A549 (cell line): ENCODE results near the gene RBMS3. TPM values are rescaled to one million over a fixed set of nuclear protein-coding genes. Genes with fewer than 3 reads are reported as not detected.
A peak's percentile ranks its signal among the peaks of the same experiment; 100 is the strongest.

Source experiments
- ATAC-seq, 2 experiments: fragments of 200-7000 bp in 1 of 2; fragments of >200 bp in 1 of 2; cut with Nextera tagmentation in 1 of 2; cut with Tn5 transposase in 1 of 2; 3 replicates each; pipeline versions ENCODE4 v1.8.0 to v1.9.1; 2018 to 2020; ENCODE audit warnings: mild to moderate bottlenecking in 1 of 2, moderate library complexity in 1 of 2
- CTCF ChIA-PET: fragments of 300-600 bp; sonication (Branson Sonifier 250); formaldehyde crosslinking; extraction: SDS; loops from one replicate; lab custom pipeline; 2021; ENCODE audit warnings: antibody characterized with exemption, inconsistent platforms; lab: Yijun Ruan, JAX
- POLR2A ChIA-PET: fragments of 350-600 bp; formaldehyde crosslinking; extraction: SDS; loops from one replicate; lab custom pipeline; 2021; ENCODE audit warnings: antibody characterized with exemption, inconsistent platforms; lab: Yijun Ruan, JAX
- DNase-seq, 2 experiments: peaks; one replicate each; pipeline versions ENCODE4 v3.0.0 to v3.0.0-alpha.2; 2011 to 2016; ENCODE audit warnings: low read depth in 1 of 2, low spot score in 1 of 2
- FAIRE-seq: peaks from 2 replicates; lab custom pipeline; 2011; peaks lifted over from hg19 to GRCh38; lab: Jason Lieb, UNC
- H3K27ac ChIP-seq, 2 experiments: fragments of >200 bp; sonication (Bioruptor Twin); formaldehyde crosslinking; 3 replicates each; pipeline ENCODE4 v1.5.1; 2016 to 2017
- H3K4me1 ChIP-seq: fragments of >200 bp; sonication (Bioruptor Twin); formaldehyde crosslinking; 3 replicates; pipeline ENCODE4 v1.6.1; 2016
- H3K4me2 ChIP-seq: fragments of >200 bp; sonication (Bioruptor Twin); formaldehyde crosslinking; 3 replicates; pipeline ENCODE4 v1.6.1; 2016
- H3K4me3 ChIP-seq: fragments of >200 bp; sonication (Bioruptor Twin); formaldehyde crosslinking; 3 replicates; pipeline ENCODE4 v1.5.1; 2016
- H3K9me3 ChIP-seq: fragments of >200 bp; sonication (Bioruptor Twin); formaldehyde crosslinking; 3 replicates; pipeline ENCODE4 v1.6.1; 2016
- CBX2 ChIP-seq: fragments of 200-600 bp; sonication (generic); IDR thresholded peaks from 2 replicates; pipeline ENCODE4 v1.6.1; 2016; ENCODE audit warnings: low read depth, mild to moderate bottlenecking, borderline replicate concordance
- CEBPB ChIP-seq, 2 experiments: fragments of >200 bp in 1 of 2; sonication (Bioruptor Twin) in 1 of 2; formaldehyde crosslinking in 1 of 2; IDR thresholded peaks; 2 replicates each; pipeline ENCODE4 v1.6.1; 2012 to 2016
- CHD2 ChIP-seq: fragments of 150-350 bp; IDR thresholded peaks from 2 replicates; pipeline ENCODE4 v1.6.1; 2014; ENCODE audit warnings: low read length; ENCODE audit not compliant: partially characterized antibody
- EHF ChIP-seq: fragments of 250-450 bp; sonication (Bioruptor Pico); IDR thresholded peaks from 2 replicates; pipeline ENCODE4 v1.5.0; 2020; ENCODE audit warnings: mild to moderate bottlenecking
- ESRRA ChIP-seq: fragments of 150-350 bp; IDR thresholded peaks from 2 replicates; pipeline ENCODE4 v1.6.1; 2014; ENCODE audit warnings: mild to moderate bottlenecking, low read length, borderline replicate concordance
- FOSL2 ChIP-seq, 2 experiments: fragments of 450-650 bp in 1 of 2; fragments of >200 bp in 1 of 2; sonication (Bioruptor Twin) in 1 of 2; formaldehyde crosslinking; IDR thresholded peaks; 2 replicates each; pipeline versions ENCODE4 v1.5.0 to v1.6.1; 2016 to 2020; ENCODE audit warnings: mild to moderate bottlenecking in 1 of 2, moderate library complexity in 1 of 2
- GATA3 ChIP-seq: IDR thresholded peaks from 2 replicates; pipeline ENCODE4 v1.6.1; 2012; ENCODE audit warnings: borderline replicate concordance
- HEYL ChIP-seq: fragments of 250-450 bp; sonication (Bioruptor Pico); IDR thresholded peaks from 2 replicates; pipeline ENCODE4 v1.8.0; 2021; ENCODE audit warnings: mild to moderate bottlenecking, moderate library complexity
- HMGXB4 ChIP-seq: fragments of 250-450 bp; sonication (Bioruptor Pico); IDR thresholded peaks from 2 replicates; pipeline ENCODE4 v1.5.0; 2021; ENCODE audit warnings: mild to moderate bottlenecking, moderate library complexity, borderline replicate concordance
- JUN ChIP-seq, 2 experiments: fragments of >200 bp; sonication (Bioruptor Twin); formaldehyde crosslinking; IDR thresholded peaks; 2 replicates in 1 of 2; 3 replicates in 1 of 2; pipeline ENCODE4 v1.6.1; 2016 to 2017
- KDM5A ChIP-seq: fragments of 200-600 bp; sonication (generic); IDR thresholded peaks from 2 replicates; pipeline ENCODE4 v1.6.1; 2016; ENCODE audit warnings: antibody characterized with exemption, mild to moderate bottlenecking
- MYC ChIP-seq: IDR thresholded peaks from 2 replicates; pipeline ENCODE4 v1.6.1; 2012; ENCODE audit warnings: mild to moderate bottlenecking, inconsistent platforms, low read length, improper control_type of control experiment, borderline replicate concordance
- NFE2L2 ChIP-seq: fragments of 150-350 bp; conservative IDR thresholded peaks from 2 replicates; pipeline ENCODE4 v1.6.1; 2014; ENCODE audit warnings: low read length
- RCOR1 ChIP-seq: fragments of 150-350 bp; IDR thresholded peaks from 2 replicates; pipeline ENCODE4 v1.6.1; 2014; ENCODE audit warnings: antibody characterized with exemption, low read length, low read depth
- RFX5 ChIP-seq: fragments of 450-650 bp; IDR thresholded peaks from 2 replicates; pipeline ENCODE4 v1.7.1; 2014; ENCODE audit warnings: antibody characterized with exemption, mild to moderate bottlenecking, moderate library complexity
- RNF2 ChIP-seq: fragments of 200-600 bp; sonication (generic); IDR thresholded peaks from 2 replicates; pipeline ENCODE4 v1.6.1; 2016; ENCODE audit warnings: low read depth, mild to moderate bottlenecking, antibody characterized with exemption, moderate library complexity, borderline replicate concordance
- SMC3 ChIP-seq: fragments of >200 bp; sonication (Bioruptor Twin); formaldehyde crosslinking; IDR thresholded peaks from 3 replicates; pipeline ENCODE4 v1.6.1; 2018; ENCODE audit warnings: inconsistent platforms
- SREBF2 ChIP-seq: fragments of 450-650 bp; IDR thresholded peaks from 2 replicates; pipeline ENCODE4 v1.6.1; 2014; ENCODE audit warnings: mild to moderate bottlenecking, moderate library complexity
- TP53 ChIP-seq: fragments of 250-450 bp; sonication (Bioruptor Pico); IDR thresholded peaks from 2 replicates; pipeline ENCODE4 v1.5.0; 2021; ENCODE audit warnings: mild to moderate bottlenecking, moderate library complexity
- ZFP36 ChIP-seq: fragments of 450-650 bp; IDR thresholded peaks from 2 replicates; pipeline ENCODE4 v1.6.1; 2014; ENCODE audit warnings: borderline replicate concordance; ENCODE audit not compliant: partially characterized antibody
- ZNF302 ChIP-seq: fragments of 250-450 bp; sonication (Bioruptor Pico); IDR thresholded peaks from 2 replicates; pipeline ENCODE4 v1.9.0; 2021; ENCODE audit warnings: inconsistent platforms, mild to moderate bottlenecking, moderate library complexity
- WGBS: methylation state at CpG from one replicate; pipeline ENCODE4 v1.1.6; 2017; ENCODE audit errors: missing lambda C conversion rate; 5-methylcytosine and 5-hydroxymethylcytosine counted together
- polyA plus RNA-seq, 4 experiments: library from polyadenylated mRNA; depleted of rRNA in 3 of 4; stranded (reverse); fragments of >200 nt; fragmentation: RNase III in 1 of 4; extraction: RNeasy Plus Mini Kit Qiagen cat#74134 plus additional on column Dnase treatment in 1 of 4; gene quantifications; 2 replicates in 3 of 4; 3 replicates in 1 of 4; pipeline ENCODE4 v1.2.3, GENCODE V29; 2011 to 2017
- TF ChIP-seq, protein P1 (sequence below): fragments of 250-450 bp; sonication (Bioruptor Pico); IDR thresholded peaks from 2 replicates; pipeline ENCODE4 v1.5.0; 2020; ENCODE audit warnings: low read depth, mild to moderate bottlenecking, moderate library complexity

RBMS3 gene
- polyA plus RNA-seq, 2 of the 4 experiments (the other 2 are of a cell fraction), result 0.92 to 4.1 TPM

GRCh38 chr3:29609328-29609811 lies 328.5 kb downstream of the RBMS3 start:
- ChIA-PET POLR2A (no interaction called here), CTCF (no interaction called here)
- Histone ChIP-seq H3K4me2 (peak overlapping the region; percentile 50; the same call in 2 of the 3 replicates), H3K9me3 (no peaks in the 10 kb centered on the region), H3K4me1 (peaks cover 35% of the 10 kb centered on the region), H3K4me3 (no peak overlapping the region), H3K27ac (peak overlapping the region; percentile 20 to 21; a peak in 1 of 6 replicates)
- no peak for FAIRE-seq
- ATAC-seq, result peak; percentile 50 to 83; a peak in 5 of 6 replicates
- TF ChIP-seq CEBPB (IDR thresholded peaks at IDR 0.05), result 0 out of 4 replicates have a peak, but pooled peaks of 1 of the 2 experiments have one; percentile 13
- TF ChIP-seq GATA3, result peak; percentile 86
- TF ChIP-seq HMGXB4 (CRISPR knock-in tag), result no peak
- peak in 1 of 2 experiments; percentile 47 for DNase-seq

DNA sequence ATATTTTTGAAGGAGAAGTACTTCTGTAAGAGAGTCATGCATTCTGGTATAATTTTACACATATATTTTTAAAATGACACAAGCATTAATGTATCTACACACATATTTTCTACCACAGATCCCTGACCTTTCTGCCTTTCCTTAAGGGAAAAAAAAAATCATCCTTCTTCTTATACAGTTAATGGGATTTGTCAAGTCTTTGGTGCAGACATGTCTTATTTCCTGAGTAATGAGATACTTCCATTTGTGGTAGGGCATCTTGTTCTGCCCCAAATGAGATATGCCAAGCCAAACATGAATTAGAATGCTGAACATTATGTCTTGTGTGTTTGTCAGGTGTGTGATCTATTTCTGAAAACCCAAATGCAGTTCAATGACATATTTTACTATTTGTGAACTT lies 329.9 kb downstream of the RBMS3 start:
- peaks cover 30% of the 10 kb centered on the region for H3K4me1 ChIP-seq
- no peaks in the 10 kb centered on the region for H3K9me3 ChIP-seq
- ChIA-PET POLR2A (no interaction called here), CTCF (no interaction called here)
- ATAC-seq (no peak), DNase-seq (no peak), FAIRE-seq (peak; percentile 46)
- no peak overlapping the region for H3K27ac ChIP-seq
- no peak overlapping the region for H3K4me3 ChIP-seq
- H3K4me2 ChIP-seq, result no peak overlapping the region
- no peak for TF ChIP-seq CBX2
- no peak for TF ChIP-seq ZNF302 (CRISPR knock-in tag)
- TF ChIP-seq HEYL (CRISPR knock-in tag), result no peak

DNA sequence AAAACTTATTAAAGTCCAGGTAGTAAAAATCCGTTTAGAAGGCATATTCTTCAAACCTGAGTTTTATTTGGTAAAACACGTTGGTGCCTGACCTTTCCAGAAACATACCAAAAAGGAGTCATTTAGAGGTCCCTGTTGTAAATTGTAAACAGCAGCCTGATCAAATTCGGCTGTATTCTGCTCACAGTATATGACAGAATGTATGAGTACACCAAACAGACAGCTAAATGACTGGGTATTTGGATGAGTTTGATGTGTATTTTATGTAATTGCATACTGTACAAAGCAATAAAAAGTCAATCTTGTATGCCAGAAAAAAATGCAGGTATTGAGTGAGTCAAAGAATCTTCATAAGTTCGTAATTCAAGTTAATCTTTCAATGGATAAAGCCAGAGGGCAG lies 330.4 kb downstream of the RBMS3 start:
- WGBS, result 55% methylated on average over 4 of the region's 4 CpGs
- Histone ChIP-seq H3K4me2 (no peak overlapping the region), H3K4me3 (no peak overlapping the region), H3K9me3 (no peaks in the 10 kb centered on the region), H3K27ac (no peak overlapping the region), H3K4me1 (peaks cover 25% of the 10 kb centered on the region)
- FAIRE-seq, result no peak
- ChIA-PET POLR2A (no interaction called here), CTCF (no interaction called here)
- no peak for ATAC-seq
- no peak for DNase-seq
- no peak for TF ChIP-seq SMC3

DNA sequence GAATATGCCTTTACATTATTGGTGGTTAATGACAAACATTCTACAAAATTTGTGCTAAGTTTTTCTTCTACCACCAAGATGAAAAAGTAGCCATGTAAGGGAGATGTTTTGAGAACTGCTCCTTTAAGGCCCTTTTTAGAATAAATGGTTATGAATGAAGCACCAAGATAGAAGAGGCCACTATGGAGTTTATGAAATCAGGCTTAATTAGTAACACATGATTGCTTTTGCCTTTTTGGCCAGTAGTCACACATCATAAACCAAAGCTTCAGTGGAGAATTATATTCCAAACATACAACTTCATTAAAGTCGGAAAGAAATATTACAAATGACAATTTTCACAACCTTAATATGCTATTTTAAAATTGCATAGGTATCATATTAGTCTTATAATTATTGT lies 331.7 kb downstream of the RBMS3 start:
- no peak for DNase-seq
- H3K4me3 ChIP-seq, result no peak overlapping the region
- WGBS, result 93% methylated on average over 1 of the region's 1 CpG
- no peak for TF ChIP-seq NFE2L2
- TF ChIP-seq SREBF2, result no peak
- no peak for TF ChIP-seq CHD2
- TF ChIP-seq CEBPB (IDR thresholded peaks at IDR 0.05), result no peak
- TF ChIP-seq TP53 (CRISPR knock-in tag), result no peak
- no peak for TF ChIP-seq RCOR1
- no peak for TF ChIP-seq RNF2
- no peak for TF ChIP-seq MYC
- no peak for TF ChIP-seq ESRRA
- TF ChIP-seq SMC3, result no peak
- TF ChIP-seq, all 56 proteins: peak for 0
- ATAC-seq, result no peak
- H3K4me1 ChIP-seq, result peaks cover 16% of the 10 kb centered on the region
- CTCF ChIA-PET, result no interaction called here
- H3K27ac ChIP-seq, result no peak overlapping the region
- H3K9me3 ChIP-seq, result no peaks in the 10 kb centered on the region
- no peak overlapping the region for H3K4me2 ChIP-seq
- no peak for FAIRE-seq
- POLR2A ChIA-PET, result no interaction called here

DNA sequence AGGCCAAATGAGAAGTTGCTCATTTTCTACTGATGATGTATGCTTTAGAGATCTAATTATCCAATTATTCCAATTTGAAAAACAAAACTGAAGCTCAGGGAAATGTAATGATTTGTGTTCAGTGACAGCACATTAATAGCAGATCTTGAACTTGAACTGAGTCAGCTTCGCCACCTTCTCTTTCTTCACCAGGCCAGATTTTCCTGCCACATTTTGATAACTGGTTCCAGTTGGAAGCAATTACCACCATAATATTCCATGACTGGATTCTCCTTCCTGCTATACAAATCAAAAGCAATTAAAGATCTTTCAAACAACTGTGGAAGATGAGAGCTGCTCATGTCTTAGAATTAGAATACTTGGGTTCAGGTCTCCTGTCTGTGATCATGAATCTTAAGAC lies 334.1 kb downstream of the RBMS3 start:
- Histone ChIP-seq H3K27ac (no peak overlapping the region), H3K4me3 (no peak overlapping the region), H3K9me3 (no peaks in the 10 kb centered on the region), H3K4me2 (no peak overlapping the region), H3K4me1 (peaks cover 1% of the 10 kb centered on the region; the same call in 2 of the 3 replicates)
- CTCF ChIA-PET, result interaction anchor here (1.7 kb wide), 1 partner anchor 20 kb away, joined by 4 read pairs; no protein-coding TSS in a partner anchor
- ATAC-seq, result no peak
- DNase-seq, result no peak
- TF ChIP-seq, protein P1, sequence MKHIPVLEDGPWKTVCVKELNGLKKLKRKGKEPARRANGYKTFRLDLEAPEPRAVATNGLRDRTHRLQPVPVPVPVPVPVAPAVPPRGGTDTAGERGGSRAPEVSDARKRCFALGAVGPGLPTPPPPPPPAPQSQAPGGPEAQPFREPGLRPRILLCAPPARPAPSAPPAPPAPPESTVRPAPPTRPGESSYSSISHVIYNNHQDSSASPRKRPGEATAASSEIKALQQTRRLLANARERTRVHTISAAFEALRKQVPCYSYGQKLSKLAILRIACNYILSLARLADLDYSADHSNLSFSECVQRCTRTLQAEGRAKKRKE (CRISPR knock-in tag), result no peak
- no peak for TF ChIP-seq ESRRA
- TF ChIP-seq JUN (IDR thresholded peaks at IDR 0.05), result no peak
- no peak for TF ChIP-seq EHF (CRISPR knock-in tag)
- TF ChIP-seq CBX2, result no peak
- TF ChIP-seq SREBF2, result no peak
- no peak for TF ChIP-seq ZFP36
- TF ChIP-seq KDM5A, result no peak
- TF ChIP-seq FOSL2 (IDR thresholded peaks at IDR 0.05), result no peak
- TF ChIP-seq FOSL2 (CRISPR knock-in tag; IDR thresholded peaks at IDR 0.05), result no peak
- no peak for TF ChIP-seq RFX5
- WGBS, result 86% methylated on average over 1 of the region's 1 CpG
- no peak for FAIRE-seq
- POLR2A ChIA-PET, result no interaction called here
